ENCODE data around the gene HRH4.

HRH4 gene, protein sequence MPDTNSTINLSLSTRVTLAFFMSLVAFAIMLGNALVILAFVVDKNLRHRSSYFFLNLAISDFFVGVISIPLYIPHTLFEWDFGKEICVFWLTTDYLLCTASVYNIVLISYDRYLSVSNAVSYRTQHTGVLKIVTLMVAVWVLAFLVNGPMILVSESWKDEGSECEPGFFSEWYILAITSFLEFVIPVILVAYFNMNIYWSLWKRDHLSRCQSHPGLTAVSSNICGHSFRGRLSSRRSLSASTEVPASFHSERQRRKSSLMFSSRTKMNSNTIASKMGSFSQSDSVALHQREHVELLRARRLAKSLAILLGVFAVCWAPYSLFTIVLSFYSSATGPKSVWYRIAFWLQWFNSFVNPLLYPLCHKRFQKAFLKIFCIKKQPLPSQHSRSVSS

DNA sequence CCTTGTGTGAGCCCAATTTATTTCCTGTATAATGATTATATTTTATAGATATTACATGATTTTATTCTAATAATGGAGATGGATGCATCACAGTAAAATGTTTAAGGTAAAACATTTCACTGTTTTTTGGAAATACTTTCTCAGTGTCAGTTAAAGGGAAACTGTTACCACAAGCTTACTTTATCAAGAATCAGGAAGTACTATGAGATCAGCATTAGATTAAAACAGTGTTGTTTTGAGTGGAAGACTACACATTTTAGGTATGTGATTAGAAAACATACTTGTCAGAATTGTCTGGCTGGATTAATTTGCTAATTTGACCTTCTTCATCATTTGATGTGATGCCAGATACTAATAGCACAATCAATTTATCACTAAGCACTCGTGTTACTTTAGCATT is at the start of gene HRH4:
Gene HRH4 (plus strand): TSS at position 250 of the 400 bp plus-strand sequence. CDS start 92 bp downstream, at position 342.
- DNase-seq = no peak

DNA sequence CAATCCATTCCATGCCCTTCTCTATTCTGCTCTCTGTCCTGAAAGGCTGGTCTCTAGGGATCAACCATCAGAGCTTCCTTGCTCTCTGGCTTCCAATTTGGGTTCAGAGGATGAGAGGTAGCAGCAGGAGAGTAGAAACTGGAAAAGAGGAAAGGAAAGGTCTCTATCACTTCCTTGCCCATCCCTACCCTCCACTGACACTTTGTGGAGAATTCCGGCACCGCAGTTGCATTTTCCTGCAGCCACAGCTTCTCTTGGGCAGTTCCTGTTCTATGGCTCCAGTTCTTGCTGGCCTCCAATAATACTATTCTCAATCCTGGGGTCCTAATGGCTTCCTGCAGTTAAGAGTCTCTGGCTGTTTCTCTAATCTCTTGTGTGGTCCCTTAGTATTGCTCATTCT is 47.3 kb upstream of the HRH4 start:
- no peak for DNase-seq

DNA sequence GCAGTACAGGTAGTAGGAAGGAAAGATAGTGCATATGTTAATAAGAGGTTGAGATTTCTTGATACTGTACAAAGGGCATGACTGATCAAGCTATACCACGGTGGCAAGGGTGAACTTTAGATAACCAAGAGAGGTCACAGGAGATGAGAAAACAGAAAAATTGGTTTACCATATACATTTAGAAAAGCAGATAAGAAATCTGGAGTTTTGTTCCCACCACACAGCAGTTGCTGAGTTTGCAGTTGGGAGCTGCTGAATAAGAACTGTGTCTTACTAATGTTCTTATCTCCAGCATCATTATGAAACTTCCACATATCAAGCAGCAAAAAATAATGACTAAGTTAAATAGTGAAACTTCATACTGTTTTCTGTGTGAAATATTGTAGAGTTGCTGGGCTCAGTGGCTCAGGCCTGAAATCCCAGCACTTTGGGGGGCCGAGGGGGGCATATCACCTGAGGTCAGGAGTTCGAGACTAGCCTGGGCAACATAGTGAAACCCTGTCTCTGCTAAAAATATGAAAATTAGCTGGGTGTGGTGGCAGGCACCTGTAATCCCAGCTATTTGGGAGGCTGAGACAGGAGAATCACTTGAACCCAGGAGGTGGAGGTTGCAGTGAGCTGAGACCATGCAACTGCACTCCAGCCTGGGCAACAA is 46.0 kb upstream of the HRH4 start:
- DNase-seq = no peak

DNA sequence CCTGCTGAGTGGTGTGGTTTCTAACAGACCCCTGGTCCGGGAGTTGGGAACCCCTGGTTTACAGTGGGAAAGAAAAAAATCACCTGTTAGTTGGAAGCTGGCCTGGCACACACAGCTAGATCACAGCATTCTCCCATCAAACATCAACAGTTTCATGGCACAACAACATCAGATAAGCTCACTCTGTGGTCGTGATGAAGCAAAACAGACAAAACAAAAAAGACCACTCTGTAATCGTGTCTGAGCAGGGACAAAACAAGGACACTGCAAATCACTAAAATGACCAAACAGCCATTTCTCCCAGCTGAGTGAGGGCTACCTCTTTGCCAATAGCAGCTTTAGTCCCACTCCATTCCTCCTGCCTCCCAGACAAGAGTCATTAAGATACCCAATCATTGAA is 43.0 kb upstream of the HRH4 start:
- no peak for DNase-seq

DNA sequence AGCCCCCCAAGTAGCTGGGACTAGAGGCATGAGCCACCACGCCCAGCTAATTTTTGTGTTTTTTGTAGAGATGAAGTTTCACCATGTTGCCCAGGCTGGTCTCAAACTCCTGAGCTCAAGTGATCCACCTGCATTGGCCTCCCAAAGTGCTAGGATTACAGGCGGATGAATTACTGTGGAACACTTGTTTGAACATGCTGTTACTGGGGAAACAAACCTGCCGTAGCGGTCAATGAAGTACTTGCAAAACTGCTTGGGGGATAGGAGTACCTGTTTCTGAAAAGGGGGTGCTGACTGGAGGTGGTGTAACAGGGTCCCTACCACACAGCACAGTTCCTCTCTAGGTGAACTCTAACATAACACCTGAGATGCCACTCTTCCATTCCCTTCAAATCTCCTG is 39.9 kb upstream of the HRH4 start:
- no peak for DNase-seq

DNA sequence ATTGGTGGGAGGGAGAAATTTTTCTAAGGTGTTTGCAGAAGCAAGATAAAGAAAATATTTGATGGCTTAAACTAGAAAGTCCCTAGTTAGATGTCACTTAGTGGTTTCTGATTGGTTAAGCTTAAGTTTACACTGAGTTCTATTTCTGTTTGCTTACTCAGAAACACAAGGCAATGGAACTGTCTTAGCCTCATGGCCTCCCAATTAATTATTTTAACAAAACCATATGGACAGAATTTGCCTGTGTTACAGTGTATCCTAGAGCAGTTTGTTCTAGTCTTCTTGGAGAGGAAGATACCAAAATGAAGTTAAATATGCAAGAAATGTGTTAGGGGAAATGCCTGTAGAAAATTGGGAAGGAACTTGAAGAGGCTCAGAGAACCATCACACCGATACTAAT is 38.6 kb upstream of the HRH4 start:
- DNase-seq = peak in 1 of 2 experiments; percentile 30

DNA sequence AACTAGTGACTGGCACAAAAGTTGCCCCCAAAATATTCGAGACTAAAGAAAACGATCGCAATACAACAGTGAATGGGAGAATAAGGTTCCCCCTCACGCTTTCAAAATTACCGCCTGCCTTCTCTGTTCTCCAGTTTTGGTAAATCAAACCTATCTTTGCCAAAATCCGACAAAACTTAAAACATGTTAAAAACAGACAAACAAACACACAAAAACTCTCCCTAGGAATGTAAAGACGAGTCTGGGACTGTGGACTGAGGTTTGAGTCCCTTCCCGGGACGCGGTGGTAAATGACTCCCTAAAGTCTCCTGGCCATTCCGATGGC is 34.4 kb upstream of the HRH4 start:
- DNase-seq = no peak

DNA sequence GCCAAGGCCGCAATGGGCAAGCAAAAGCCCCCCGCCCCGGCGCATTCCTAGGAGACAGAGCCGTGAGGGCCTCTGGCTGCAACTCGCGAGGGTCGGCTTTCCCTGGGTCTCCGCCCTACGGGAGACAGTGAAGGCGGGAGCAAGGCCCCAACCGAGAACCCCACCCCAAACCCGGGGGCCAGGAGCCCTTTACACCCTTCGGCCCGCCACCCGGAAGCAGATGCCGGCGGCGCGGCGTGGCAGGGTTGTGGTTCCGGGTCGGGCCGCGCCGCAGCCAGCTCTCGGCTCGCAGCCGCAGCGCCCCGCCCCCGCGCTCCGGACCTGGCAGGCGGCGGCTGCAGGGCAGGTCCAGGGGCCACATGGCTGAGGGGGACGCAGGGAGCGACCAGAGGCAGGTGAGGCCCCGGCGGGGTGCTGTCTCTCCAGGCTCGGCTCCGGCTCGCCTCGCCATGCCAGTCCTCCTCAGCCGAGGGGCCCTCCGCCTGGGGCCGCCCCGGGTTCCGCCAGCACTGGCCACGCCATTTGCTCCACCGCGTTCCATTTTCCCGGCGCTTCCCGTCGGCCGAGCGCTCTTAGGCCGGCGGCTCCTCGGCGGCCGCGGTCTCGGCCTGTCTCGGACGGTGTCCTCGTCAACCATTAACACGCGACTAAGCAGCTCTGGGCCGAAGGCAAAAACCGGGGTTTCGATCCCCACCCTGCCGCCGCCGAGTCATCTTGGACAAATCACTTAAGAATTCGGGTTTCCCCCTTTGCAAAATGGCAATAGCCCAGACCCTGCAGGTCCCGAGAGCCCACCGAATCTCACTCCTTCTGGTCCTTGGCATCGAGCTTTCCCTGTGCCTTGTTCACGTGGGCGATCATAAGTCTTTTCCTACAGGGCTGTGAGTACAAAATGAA is 33.8 kb upstream of the HRH4 start, which contains the start of gene IMPACT:
Gene IMPACT (plus strand): TSS at position 273 of the 897 bp plus-strand sequence. CDS start 87 bp downstream, at position 360.
- DNase-seq = peak; percentile 79 to 89

DNA sequence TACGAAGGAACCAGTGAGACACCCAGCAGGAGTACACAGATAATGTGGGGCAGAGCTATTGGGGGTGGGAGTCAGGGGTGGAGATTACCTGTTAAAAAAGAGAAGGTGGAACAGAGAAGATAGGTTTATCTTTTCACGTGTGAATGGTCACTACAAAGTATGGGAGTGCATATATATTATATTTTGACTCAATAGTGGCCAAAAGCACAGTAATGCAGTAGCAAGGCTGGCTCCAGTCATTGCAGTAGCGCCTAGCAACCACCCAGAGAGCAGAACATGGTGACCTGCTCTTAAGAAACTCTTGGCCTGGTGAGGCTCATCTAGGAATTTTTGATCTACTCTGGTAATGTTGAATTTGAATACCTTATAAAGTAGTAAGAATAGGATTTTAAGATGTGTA is 33.0 kb upstream of the HRH4 start:
- DNase-seq = peak in 1 of 2 experiments; percentile 43

DNA sequence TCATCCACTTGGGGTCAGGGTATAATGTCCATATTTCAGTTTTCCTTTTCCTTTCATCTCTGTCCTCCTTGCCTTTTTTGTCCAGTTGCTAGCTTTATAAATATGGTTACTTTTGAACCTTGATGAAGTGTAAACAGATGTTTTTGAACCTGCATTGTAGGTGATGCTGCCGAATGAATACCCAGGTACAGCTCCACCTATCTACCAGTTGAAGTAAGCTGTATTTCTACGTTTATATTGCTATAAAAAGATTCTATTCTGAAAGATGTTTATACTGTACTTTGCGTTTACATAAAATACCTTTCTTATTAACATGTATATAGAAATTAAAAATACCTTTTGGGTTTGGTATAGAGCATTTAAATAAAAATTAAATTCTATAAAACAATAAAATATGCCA is 31.7 kb upstream of the HRH4 start:
- peak in 1 of 2 experiments; percentile 28 for DNase-seq

DNA sequence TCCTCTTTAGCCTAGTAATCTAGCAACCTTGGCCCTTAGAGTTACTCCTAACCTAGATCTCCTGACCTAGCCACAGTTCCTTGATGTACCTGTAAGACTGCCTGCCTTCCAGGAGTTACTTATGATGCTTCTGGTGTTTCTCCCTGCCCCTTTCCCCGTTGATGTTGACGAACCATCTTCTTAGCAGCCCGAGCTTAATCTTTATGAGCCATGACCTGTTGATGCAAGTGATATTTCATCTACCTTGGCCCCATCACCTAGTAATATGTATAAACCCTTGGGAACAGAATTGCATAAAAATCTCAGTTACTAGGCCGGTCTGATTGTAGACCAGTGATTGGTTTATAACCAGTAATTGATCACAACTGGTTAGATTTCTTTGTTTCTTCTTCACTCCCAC is 31.2 kb upstream of the HRH4 start:
- DNase-seq = no peak

DNA sequence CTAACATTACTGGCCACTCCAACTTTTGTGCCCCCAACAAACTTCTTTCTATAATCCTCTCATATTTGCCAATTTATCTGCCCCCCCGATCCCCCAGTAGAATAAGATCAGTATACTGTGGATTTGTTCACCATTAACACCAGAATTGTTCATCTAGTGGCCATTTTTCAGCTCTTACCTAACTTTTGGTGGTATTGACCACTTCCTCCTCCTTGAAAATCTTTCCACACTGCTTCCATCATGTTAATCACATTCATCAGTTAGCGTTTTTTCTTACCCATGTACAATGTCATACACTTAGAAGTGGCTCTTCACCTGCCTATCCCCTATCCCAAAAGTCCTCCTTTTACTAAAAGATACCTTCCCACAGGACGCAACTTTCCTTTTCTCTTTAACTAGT is 27.8 kb upstream of the HRH4 start:
- no peak for DNase-seq

DNA sequence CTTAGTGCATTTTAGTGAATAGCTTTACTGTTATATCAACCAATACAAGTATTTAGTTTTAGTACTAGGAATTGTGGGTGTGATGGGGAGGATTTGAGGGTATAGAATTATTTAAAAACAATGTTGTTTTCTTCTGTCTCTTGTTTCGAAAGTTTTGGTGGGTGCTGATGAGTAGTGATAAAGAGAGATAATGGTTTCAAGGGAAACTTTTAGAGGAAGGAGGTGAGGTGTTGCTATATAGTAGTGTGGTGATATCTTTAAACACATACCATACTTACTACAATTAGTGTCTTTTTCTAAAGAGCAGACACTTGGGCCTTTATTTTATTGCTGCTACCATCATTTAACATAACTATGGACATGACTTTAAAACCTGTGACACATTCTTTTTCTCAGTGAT is 23.5 kb upstream of the HRH4 start:
- no peak for DNase-seq

DNA sequence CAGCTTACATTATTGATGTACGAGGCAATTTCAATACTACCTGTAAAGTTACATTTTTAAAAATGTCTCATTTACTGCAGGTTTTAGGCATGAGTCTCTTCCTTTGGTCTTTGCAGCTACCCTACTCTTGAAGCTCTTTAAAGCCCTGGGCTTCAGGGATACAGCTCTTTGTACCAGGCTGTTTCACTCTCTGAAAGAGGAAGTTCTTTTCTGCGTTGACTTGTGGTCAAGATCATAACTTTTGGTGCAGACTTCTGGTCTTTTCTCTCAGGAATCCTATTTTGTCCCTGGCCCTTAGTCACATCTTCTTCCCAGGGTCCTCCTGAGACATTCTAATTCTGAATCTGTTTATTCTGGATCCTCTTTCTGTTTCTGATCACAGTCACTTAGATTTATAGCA is 16.6 kb upstream of the HRH4 start:
- no peak for DNase-seq

DNA sequence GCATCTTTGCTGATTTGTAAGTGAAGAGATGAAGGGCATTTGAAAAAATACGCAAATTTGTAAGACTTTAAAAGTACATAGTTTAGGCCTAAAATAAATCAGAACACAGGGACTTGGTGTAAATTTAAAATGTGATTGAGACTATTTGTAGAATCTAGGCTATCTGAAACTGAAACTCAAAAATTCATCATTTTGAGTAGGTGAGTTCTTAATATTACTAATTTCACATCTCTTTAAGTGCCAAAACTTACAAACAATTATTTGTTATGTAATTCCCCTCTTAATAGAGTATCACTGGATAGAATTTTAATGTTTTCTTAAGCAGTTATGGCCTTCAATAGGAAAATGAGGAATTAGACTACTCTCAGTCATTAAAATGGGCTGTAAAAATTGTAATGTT is 14.0 kb upstream of the HRH4 start:
- no peak for DNase-seq

DNA sequence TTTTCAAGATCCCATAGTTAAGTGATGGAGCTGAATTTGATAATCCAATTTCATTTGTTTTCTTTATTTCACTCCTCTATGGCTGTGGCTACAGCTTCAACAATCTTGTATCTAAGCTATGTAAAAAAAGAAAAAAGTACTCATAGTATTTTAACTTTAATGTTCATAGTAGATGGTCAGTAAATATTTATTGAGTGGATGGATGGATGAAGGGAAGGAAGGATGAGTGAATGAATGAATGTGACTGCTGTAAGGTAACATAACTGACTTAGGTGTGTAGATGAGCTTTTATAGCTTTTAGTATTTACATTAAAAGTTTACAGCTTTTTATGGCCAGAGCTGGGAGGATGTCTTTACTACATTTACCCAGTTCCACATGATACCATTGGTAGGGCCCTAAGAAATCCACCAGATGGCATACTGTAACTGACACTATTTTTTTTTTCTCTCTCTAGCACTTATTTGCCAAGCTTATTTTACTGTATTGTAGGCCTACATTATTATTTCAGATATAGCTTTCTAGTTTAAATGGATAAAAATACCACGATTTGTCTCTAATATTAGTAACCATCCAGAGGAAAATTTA is 13.4 kb upstream of the HRH4 start:
- DNase-seq = no peak

DNA sequence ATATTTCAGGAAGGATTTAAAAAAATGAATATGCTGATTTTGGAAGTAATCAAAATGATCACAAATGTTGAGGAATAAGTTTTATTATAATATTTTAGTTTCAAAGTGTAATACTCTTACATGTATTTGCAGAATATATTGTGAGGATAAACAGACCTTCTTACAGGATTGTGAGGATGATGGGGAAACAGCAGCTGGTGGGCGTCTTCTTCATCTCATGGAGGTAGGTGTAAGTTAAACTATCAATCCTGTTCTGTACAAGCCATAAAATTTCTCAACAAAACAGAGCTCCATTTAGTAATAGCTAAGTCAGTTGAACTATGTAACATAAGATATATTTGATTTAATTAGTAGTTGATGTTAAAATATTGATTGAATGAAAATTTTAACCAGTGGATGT is 12.5 kb upstream of the HRH4 start:
- DNase-seq = no peak

DNA sequence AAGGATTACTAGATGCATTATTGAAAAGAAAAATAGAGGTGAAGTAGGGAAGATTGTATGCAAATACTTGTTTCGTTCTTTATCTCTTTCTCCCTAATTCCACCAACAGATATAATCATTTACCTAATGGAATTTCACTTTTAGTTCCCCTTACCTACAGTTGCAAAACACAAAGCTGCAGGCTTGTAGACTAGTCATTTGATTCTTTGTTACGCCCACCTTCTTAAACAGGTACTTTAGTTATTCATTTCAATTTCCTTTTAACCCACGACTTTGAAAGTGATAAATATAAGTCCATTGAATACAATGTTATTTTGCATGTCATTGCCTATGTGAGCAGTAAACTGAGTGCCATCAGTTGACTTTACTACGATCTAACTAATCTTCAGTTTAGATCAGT is 3.9 kb upstream of the HRH4 start:
- no peak for DNase-seq

DNA sequence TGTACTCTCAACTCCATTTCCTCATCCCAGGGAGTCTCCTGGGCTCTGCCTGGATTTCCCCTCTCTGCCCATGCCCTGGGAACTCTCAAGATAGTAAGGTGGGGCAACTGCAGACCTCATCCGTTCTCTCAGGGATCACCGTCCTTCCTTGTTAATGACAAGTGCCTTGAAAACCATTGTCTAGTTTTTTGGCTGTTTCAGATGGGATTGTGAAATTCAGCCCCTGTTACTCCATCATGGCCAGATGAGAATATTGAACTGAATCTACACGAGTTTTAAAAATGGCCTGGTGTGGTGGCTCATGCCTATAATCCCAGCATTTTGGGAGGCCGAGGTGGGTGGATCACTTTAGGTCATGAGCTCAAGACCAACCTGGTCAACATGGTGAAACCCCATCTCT is 665 bp upstream of the HRH4 start:
- no peak for DNase-seq

DNA sequence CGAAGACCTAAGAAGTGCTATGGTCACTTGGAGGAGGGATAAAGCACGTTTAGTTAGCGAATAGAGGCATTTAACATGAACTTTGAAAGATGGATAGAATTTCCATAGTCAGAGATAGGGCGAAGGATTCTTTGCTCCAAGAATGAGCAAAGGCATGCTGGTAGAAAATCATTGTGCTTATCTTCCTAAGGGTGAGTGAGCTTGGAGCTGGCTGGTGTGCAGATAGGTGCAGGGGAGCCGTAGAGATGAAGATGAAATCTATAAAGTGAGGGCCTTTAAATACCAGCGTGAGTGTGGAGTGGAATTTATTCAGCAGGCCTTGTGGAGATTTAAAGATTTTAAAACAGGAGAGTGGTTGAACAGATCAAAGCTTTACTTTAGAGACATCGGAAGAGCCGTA is 1.6 kb downstream of the HRH4 start:
- no peak for DNase-seq

DNA sequence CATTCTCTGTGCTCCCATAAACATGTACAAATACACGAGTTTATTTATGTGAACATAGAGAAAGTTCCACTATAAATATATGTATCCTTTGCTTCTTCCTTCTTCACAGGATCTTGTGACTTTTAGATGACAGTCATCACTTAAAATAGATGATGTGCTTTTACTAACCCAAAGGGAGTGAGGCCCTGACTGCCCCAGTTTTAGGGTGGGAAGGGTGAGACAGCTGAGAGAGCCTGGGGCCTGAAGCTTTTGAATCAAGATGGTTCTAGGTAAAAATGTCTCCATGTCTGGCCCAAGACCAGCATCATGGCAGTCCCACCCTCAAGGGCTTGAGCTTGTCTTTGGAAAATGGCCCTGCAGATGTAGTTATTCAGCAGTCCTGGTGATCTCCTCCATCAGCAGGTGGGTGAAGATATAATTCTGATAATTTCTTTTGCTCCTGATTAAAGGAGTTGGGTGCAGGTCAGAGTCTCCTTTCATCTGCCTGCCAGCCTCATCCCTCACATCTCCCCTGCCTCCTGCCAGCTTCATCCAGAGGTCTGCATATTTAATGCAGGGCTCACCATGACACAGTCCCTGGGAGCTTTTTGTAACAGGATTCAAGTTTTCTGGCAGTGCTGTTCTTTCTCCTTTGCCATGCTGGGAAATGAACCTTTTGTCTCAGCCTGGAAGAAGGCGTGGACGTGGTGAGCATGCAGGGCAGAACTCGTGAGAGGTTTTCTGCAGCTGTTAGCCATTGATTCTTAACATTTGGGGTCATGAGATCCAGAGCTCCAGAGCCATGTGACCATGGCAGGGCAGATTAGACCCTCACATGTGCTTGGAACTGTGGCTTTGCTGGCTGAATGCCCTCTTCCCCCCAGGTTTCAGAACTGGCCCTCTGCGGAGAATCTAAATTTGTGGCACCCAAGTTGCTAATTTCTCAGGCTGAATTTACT is 2.7 kb downstream of the HRH4 start:
- no peak for DNase-seq

DNA sequence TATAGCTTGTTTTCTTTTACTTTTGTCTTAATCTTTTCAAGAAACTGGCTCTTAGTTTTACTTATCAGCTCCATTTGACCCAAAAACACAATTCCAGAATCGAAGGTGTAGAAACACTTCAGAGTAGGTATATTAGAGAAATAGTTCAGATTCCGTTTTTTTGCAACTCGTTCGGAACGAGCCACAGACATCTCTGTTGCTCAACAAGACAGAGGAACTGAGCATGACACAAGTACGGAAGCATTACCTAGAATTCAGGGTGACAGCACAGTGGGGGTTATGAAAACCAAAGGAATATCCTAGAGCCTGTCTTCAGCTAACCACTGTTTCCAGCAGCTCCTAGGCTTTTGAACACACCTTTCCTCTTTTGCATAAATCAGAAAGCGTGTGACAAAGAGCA is 5.0 kb downstream of the HRH4 start:
- DNase-seq = no peak

All from NCI-H2081 (cell line).